CD14-positive monocyte (primary cell): Measurements from ENCODE around the gene SRRM5. TPM values are rescaled to one million over a fixed set of nuclear protein-coding genes. Genes with fewer than 3 reads are reported as not detected.

Experiments used
- DNase-seq, 3 donors: peaks; one replicate each; pipeline ENCODE4 v3.0.0-alpha.2; 2011 to 2022
- H2AFZ ChIP-seq: 2 replicates; pipeline ENCODE4 v1.6.0; 2012; ENCODE audit warnings: mild to moderate bottlenecking, low read depth, low read length, inconsistent platforms; ENCODE audit not compliant: insufficient read depth, poor library complexity, severe bottlenecking
- H3K27ac ChIP-seq, 2 donors: 1 replicate in 1 of 2; 2 replicates in 1 of 2; pipeline ENCODE4 v1.5.1; 2012 to 2013; ENCODE audit warnings: low read length in 2 of 2, control low read depth in 1 of 2, inconsistent platforms in 1 of 2, low read depth in 1 of 2, mild to moderate bottlenecking in 1 of 2
- H3K27me3 ChIP-seq, 2 donors: one replicate each; pipeline versions ENCODE4 v1.6.0 to v1.6.1; 2011 to 2013; ENCODE audit warnings: low read length in 2 of 2; ENCODE audit not compliant: control insufficient read depth in 2 of 2, insufficient read depth in 2 of 2
- H3K36me3 ChIP-seq, 2 donors: replicated peaks in 1 of 2; 1 replicate in 1 of 2; 2 replicates in 1 of 2; pipeline versions ENCODE4 v1.5.1 to v1.6.1; 2012 to 2013; ENCODE audit warnings: low read length in 2 of 2, control low read depth in 1 of 2, inconsistent platforms in 1 of 2, mild to moderate bottlenecking in 1 of 2; ENCODE audit not compliant: insufficient read depth in 2 of 2, control insufficient read depth in 1 of 2
- H3K4me1 ChIP-seq, 2 donors: 1 replicate in 1 of 2; 2 replicates in 1 of 2; pipeline versions ENCODE4 v1.5.1 to v1.6.1; 2012 to 2013; ENCODE audit warnings: low read length in 2 of 2, control low read depth in 1 of 2, inconsistent platforms in 1 of 2, mild to moderate bottlenecking in 1 of 2, moderate library complexity in 1 of 2; ENCODE audit not compliant: insufficient read depth in 2 of 2, control insufficient read depth in 1 of 2
- H3K4me2 ChIP-seq: replicated peaks from 2 replicates; pipeline ENCODE3; 2012; ENCODE audit warnings: low read length, moderate library complexity, mild to moderate bottlenecking; ENCODE audit not compliant: poor library complexity, severe bottlenecking; ENCODE audit errors: extremely low read depth
- H3K4me3 ChIP-seq, 3 experiments: fragments of 200-600 bp in 1 of 3; sonication (generic) in 1 of 3; replicated peaks in 1 of 3; 1 replicate in 2 of 3; 2 replicates in 1 of 3; pipeline ENCODE4 v1.5.1; 2011 to 2013; ENCODE audit warnings: low read length in 3 of 3, mild to moderate bottlenecking in 3 of 3, control low read depth in 2 of 3, low read depth in 2 of 3, inconsistent platforms in 1 of 3, moderate library complexity in 1 of 3
- H3K79me2 ChIP-seq: 2 replicates; pipeline ENCODE4 v1.6.0; 2012; ENCODE audit warnings: mild to moderate bottlenecking, control low read depth, inconsistent platforms, low read length, moderate library complexity; ENCODE audit not compliant: insufficient read depth
- H3K9ac ChIP-seq: 2 replicates; pipeline ENCODE4 v1.6.0; 2017; ENCODE audit warnings: low read length, mild to moderate bottlenecking; ENCODE audit not compliant: insufficient read depth, poor library complexity, severe bottlenecking
- H3K9me3 ChIP-seq, 2 donors: replicated peaks in 1 of 2; 1 replicate in 1 of 2; 2 replicates in 1 of 2; pipeline versions ENCODE4 v1.5.1 to v1.6.1; 2012 to 2013; ENCODE audit warnings: low read length in 2 of 2, control low read depth in 1 of 2; ENCODE audit not compliant: control insufficient read depth in 1 of 2, insufficient read depth in 1 of 2
- H4K20me1 ChIP-seq: 2 replicates; pipeline ENCODE4 v1.6.0; 2012; ENCODE audit warnings: mild to moderate bottlenecking, low read length, control low read depth, moderate library complexity; ENCODE audit not compliant: insufficient read depth
- H3K27ac Mint-ChIP-seq, 7 donors: one replicate each; pipeline ENCODE4 v1.8.0; 2020; ENCODE audit warnings: mild to moderate bottlenecking in 7 of 7, mixed read lengths in 7 of 7, moderate library complexity in 6 of 7, inconsistent platforms in 2 of 7
- H3K27me3 Mint-ChIP-seq, 3 donors: one replicate each; pipeline ENCODE4 v1.8.0; 2021 to 2022; ENCODE audit warnings: low read depth in 3 of 3, mild to moderate bottlenecking in 3 of 3, mixed read lengths in 3 of 3, moderate library complexity in 3 of 3, inconsistent platforms in 1 of 3
- H3K36me3 Mint-ChIP-seq, 2 donors: one replicate each; pipeline ENCODE4 v1.8.0; 2020; ENCODE audit warnings: mixed read lengths in 2 of 2, inconsistent platforms in 1 of 2, mild to moderate bottlenecking in 1 of 2
- H3K4me1 Mint-ChIP-seq: one replicate; pipeline ENCODE4 v1.8.0; 2020; ENCODE audit warnings: mild to moderate bottlenecking, mixed read lengths
- H3K4me3 Mint-ChIP-seq, 2 donors: one replicate each; pipeline ENCODE4 v1.8.0; 2020; ENCODE audit warnings: mild to moderate bottlenecking in 2 of 2, mixed read lengths in 2 of 2, moderate library complexity in 1 of 2
- H3K9me3 Mint-ChIP-seq, 7 donors: one replicate each; pipeline ENCODE4 v1.8.0; 2020 to 2022; ENCODE audit warnings: mixed read lengths in 7 of 7, mild to moderate bottlenecking in 6 of 7, moderate library complexity in 6 of 7, inconsistent platforms in 2 of 7
- CTCF ChIP-seq: fragments of 200-600 bp; IDR thresholded peaks from one replicate; pipeline ENCODE4 v1.8.0; 2022; ENCODE audit warnings: antibody characterized with exemption, mild to moderate bottlenecking
- WGBS: methylation state at CpG from one replicate; pipeline ENCODE4 v1.1.5; 2013; ENCODE audit warnings: missing lambda C conversion rate; ENCODE audit not compliant: insufficient coverage; 5-methylcytosine and 5-hydroxymethylcytosine counted together
- intact Hi-C, 2 donors: fragments of 100-400 bp; cut with micrococcal nuclease; formaldehyde crosslinking; loops; one replicate each; pipeline versions ENCODE4 v1.15.0 to v1.15.1; 2023
- polyA plus RNA-seq, 3 donors: library from polyadenylated mRNA; depleted of rRNA in 1 of 3; unstranded in 2 of 3; stranded (reverse) in 1 of 3; fragments of 300-500 nt in 2 of 3; fragments of >200 nt in 1 of 3; fragmentation: Illumina TruSeq in 2 of 3; gene quantifications; 1 replicate in 2 of 3; 2 replicates in 1 of 3; pipeline ENCODE4 v1.2.3, GENCODE V29; 2012 to 2021

SRRM5 gene
- polyA plus RNA-seq, 3 donors, result 0.36 TPM; not detected in 2

DNA sequence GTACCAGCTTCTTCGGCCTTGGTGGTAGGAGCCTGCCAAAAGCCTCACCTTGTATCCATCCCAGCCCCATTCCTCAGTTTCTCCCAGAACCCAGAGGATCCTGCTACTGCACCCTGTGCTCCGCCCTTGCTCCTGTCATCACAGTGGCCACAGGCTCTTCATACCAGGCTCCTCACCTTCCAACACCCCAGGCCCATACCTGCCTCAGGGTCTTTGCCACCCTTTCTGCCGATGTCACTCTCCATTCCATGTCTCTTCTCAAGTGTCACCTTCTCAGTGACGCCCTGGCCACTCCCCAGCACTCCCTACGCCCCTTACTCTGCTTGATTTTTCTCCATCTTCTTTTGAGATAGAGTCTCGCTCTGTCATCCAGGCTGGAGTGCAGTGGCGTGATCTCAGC lies 2.0 kb upstream of the SRRM5 start:
- Mint-ChIP-seq H3K27me3 (peaks cover 0 to 5% (median 0%) of the 10 kb centered on the region in 3 donors), H3K36me3 (peaks cover 34 to 37% of the 10 kb centered on the region in 2 donors), H3K9me3 (peaks cover 0 to 6% (median 0%) of the 10 kb centered on the region in 7 donors), H3K4me1 (peaks cover 9% of the 10 kb centered on the region), H3K27ac (no peak overlapping the region), H3K4me3 (no peak overlapping the region)
- no peak for DNase-seq
- intact Hi-C loops, result no loop called here
- no peaks in the 10 kb centered on the region for H3K9me3 ChIP-seq
- no peak overlapping the region for H3K27ac ChIP-seq
- TF ChIP-seq CTCF, result no peak
- no peak overlapping the region for H3K4me2 ChIP-seq
- no peak overlapping the region for H3K4me3 ChIP-seq
- no peaks in the 10 kb centered on the region for H3K27me3 ChIP-seq
- WGBS, result 86% methylated on average over 7 of the region's 7 CpGs
- H2AFZ ChIP-seq, result no peak overlapping the region
- peaks cover 6 to 11% of the 10 kb centered on the region in 2 donors for H3K4me1 ChIP-seq
- H3K9ac ChIP-seq, result no peak overlapping the region
- no peaks in the 10 kb centered on the region for H4K20me1 ChIP-seq
- H3K36me3 ChIP-seq, result no peaks in the 10 kb centered on the region
- no peaks in the 10 kb centered on the region for H3K79me2 ChIP-seq

DNA sequence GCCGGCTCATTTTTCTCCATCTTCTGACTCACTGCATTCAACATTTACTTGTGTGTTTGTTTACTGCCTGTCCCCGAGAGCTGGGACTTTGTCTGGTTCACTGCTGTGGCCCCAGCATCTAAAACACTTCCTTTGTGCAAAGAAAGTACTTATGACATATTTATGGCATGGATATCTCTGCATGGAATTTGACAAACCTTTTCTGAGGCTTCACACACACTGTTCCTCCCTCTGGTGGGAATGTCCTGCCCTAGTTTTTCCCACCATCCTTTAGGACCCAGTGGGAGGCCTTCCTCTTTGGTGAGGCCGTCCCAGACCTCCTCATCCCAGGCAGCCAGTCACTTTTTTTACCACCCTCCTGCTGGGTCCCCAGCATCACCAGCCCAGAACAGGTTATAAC lies 1.4 kb upstream of the SRRM5 start:
- Histone ChIP-seq H3K9me3 (no peaks in the 10 kb centered on the region), H3K36me3 (no peaks in the 10 kb centered on the region), H3K79me2 (no peaks in the 10 kb centered on the region), H4K20me1 (no peaks in the 10 kb centered on the region), H2AFZ (no peak overlapping the region), H3K4me2 (no peak overlapping the region), H3K27me3 (no peaks in the 10 kb centered on the region), H3K4me3 (no peak overlapping the region), H3K27ac (no peak overlapping the region), H3K4me1 (peaks cover 6 to 11% of the 10 kb centered on the region in 2 donors), H3K9ac (no peak overlapping the region)
- Mint-ChIP-seq H3K9me3 (peaks cover 0 to 6% (median 0%) of the 10 kb centered on the region in 7 donors), H3K27ac (peak overlapping the region in 1 of 7 donors; percentile 28), H3K4me3 (no peak overlapping the region), H3K27me3 (peaks cover 0 to 5% (median 0%) of the 10 kb centered on the region in 3 donors), H3K36me3 (peaks cover 34 to 36% of the 10 kb centered on the region in 2 donors), H3K4me1 (peaks cover 9% of the 10 kb centered on the region)
- TF ChIP-seq CTCF, result no peak
- intact Hi-C loops, result no loop called here
- DNase-seq, result no peak
- WGBS, result 73% methylated on average over 1 of the region's 3 CpGs
